T-helper 1 cell treated with Interleukin-12 subunit alpha and Interleukin-12 subunit beta and Interleukin-4 antibody, amounts not matched to agents 30 μg/mL and 1 μg/mL, for 36 hours (primary cell): ENCODE measurements around the gene MAD2L1BP.
"Not testable (repeated sequence)": the region's sequence is repeated elsewhere in the genome, so short reads cannot be mapped to it uniquely, and the experiment has no call there.

ENCODE experiments used
- H3K27ac Mint-ChIP-seq: one replicate; pipeline ENCODE4 v1.8.0; 2021; ENCODE audit warnings: mild to moderate bottlenecking, mixed read lengths
- H3K27me3 Mint-ChIP-seq: one replicate; pipeline ENCODE4 v1.8.0; 2021; ENCODE audit warnings: low read depth, mixed read lengths
- H3K36me3 Mint-ChIP-seq: one replicate; pipeline ENCODE4 v1.8.0; 2021; ENCODE audit warnings: low read depth, mixed read lengths
- H3K4me1 Mint-ChIP-seq: one replicate; pipeline ENCODE4 v1.8.0; 2021; ENCODE audit warnings: low read depth, mixed read lengths
- H3K4me3 Mint-ChIP-seq: one replicate; pipeline ENCODE4 v1.8.0; 2021; ENCODE audit warnings: mild to moderate bottlenecking, moderate library complexity, mixed read lengths
- H3K9me3 Mint-ChIP-seq: one replicate; pipeline ENCODE4 v1.8.0; 2021; ENCODE audit warnings: mixed read lengths

The MAD2L1BP gene

GRCh38 chr6:43634702-43635303 is 837 bp upstream of the MAD2L1BP start:
- Mint-ChIP-seq H3K27ac (peak overlapping the region; percentile 96), H3K4me1 (peaks cover 40% of the 10 kb centered on the region), H3K9me3 (no peaks in the 10 kb centered on the region), H3K36me3 (peaks cover 25% of the 10 kb centered on the region), H3K27me3 (no peaks in the 10 kb centered on the region), H3K4me3 (no peak overlapping the region)

GRCh38 chr6:43636308-43636659 is 644 bp downstream of the MAD2L1BP start:
- Mint-ChIP-seq H3K9me3 (no peaks in the 10 kb centered on the region), H3K4me3 (peak overlapping the region; percentile 92), H3K36me3 (peaks cover 35% of the 10 kb centered on the region), H3K4me1 (peaks cover 41% of the 10 kb centered on the region), H3K27me3 (no peaks in the 10 kb centered on the region), H3K27ac (peak overlapping the region; percentile 96)

DNA sequence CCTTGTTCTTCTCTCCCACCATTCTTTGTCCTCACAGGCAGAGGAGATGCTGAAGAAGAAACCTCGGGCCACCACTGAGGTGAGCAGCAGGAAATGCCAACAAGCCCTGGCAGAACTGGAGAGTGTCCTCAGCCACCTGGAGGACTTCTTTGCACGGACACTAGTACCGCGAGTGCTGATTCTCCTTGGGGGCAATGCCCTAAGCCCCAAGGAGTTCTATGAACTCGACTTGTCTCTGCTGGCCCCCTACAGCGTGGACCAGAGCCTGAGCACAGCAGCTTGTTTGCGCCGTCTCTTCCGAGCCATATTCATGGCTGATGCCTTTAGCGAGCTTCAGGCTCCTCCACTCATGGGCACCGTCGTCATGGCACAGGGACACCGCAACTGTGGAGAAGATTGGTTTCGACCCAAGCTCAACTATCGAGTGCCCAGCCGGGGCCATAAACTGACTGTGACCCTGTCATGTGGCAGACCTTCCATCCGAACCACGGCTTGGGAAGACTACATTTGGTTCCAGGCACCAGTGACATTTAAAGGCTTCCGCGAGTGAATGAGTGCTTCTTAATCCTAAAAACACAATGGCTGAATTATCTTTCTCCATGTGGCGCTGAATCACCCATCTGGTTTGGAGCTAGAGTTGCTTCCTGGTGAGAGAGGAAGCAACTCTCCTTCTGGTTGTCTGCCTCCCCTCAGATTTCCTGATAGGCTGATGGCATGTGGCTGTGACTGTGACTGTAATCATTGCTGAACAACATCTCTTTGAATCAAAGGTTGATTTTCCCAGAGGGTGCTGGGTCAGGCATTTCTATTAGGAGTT is 4.6 kb downstream of the MAD2L1BP start:
- Mint-ChIP-seq H3K9me3 (no peaks in the 10 kb centered on the region), H3K27ac (no peak overlapping the region), H3K4me3 (no peak overlapping the region), H3K27me3 (no peaks in the 10 kb centered on the region), H3K4me1 (peaks cover 35% of the 10 kb centered on the region), H3K36me3 (peaks cover 33% of the 10 kb centered on the region)

GRCh38 chr6:43644940-43645612 is 9.4 kb downstream of the MAD2L1BP start, which contains the start of gene RSPH9:
Gene RSPH9 (plus strand): TSS chr6:43645036. CDS start chr6:43645099, 63 bp downstream.
- H3K27ac Mint-ChIP-seq = peak within 1 kb of the TSS; percentile 13
- H3K36me3 Mint-ChIP-seq = peaks cover 11% of the 10 kb centered on the region
- peaks cover 16% of the 10 kb centered on the region for H3K4me1 Mint-ChIP-seq
- peaks cover 3% of the 10 kb centered on the region for H3K27me3 Mint-ChIP-seq
- H3K9me3 Mint-ChIP-seq = no peaks in the 10 kb centered on the region
- H3K4me3 Mint-ChIP-seq = peak within 1 kb of the TSS; percentile 85

- peaks cover 3% of the 10 kb centered on the region for H3K27me3 Mint-ChIP-seq
- no peaks in the 10 kb centered on the region for H3K9me3 Mint-ChIP-seq
- peaks cover 6% of the 10 kb centered on the region for H3K36me3 Mint-ChIP-seq
- no peak overlapping the region for H3K27ac Mint-ChIP-seq
- H3K4me1 Mint-ChIP-seq = peaks cover 11% of the 10 kb centered on the region
- H3K4me3 Mint-ChIP-seq = peak overlapping the region; percentile 85
These were observed 9.9 kb downstream of the MAD2L1BP start for GRCh38 chr6:43645613-43645964.

DNA sequence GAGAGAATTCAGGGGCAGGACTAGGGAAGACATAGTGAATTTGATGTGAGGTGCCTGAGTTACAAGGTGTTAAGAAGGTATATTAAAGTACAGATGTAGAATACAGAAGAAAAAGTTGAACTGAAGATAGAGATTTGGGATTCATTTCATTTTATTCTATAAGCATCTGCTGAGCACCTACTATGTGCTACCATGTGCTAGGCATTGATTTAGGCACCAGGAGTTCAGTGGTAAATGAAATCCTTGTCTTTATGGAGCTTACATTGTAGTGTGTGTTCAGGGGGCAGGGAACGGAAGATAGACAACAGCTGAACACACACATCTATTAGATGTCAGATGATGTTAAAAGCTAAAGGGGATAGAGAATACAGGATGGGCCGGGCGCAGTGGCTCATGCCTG is 12.0 kb downstream of the MAD2L1BP start:
- Mint-ChIP-seq H3K27ac (no peak overlapping the region), H3K4me1 (peaks cover 4% of the 10 kb centered on the region), H3K9me3 (no peaks in the 10 kb centered on the region), H3K36me3 (no peaks in the 10 kb centered on the region), H3K4me3 (no peak overlapping the region), H3K27me3 (peaks cover 3% of the 10 kb centered on the region)

DNA sequence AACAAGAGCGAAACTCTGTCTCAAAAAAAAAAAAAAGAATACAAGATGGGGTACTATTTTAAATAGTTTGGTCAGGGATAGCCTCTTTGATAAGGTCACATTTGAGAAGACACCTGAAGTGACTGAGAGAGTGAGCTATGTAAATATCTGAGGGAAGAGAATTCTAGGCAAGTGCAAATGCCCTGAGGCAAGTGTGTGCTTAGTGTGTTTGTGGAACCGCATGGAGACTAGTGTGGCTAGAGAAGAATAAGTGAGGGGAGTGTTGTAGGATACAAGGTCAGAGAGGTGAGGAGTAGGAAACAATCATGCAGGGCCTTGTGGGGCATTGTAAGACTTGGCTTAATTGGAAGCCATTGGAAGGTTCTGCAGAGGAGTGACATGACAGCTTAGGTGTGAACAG is 12.6 kb downstream of the MAD2L1BP start:
- H3K9me3 Mint-ChIP-seq = no peaks in the 10 kb centered on the region
- no peaks in the 10 kb centered on the region for H3K36me3 Mint-ChIP-seq
- H3K4me3 Mint-ChIP-seq = no peak overlapping the region
- H3K4me1 Mint-ChIP-seq = peaks cover 4% of the 10 kb centered on the region
- H3K27me3 Mint-ChIP-seq = peaks cover 3% of the 10 kb centered on the region
- H3K27ac Mint-ChIP-seq = no peak overlapping the region

GRCh38 chr6:43652822-43653221 is 17.2 kb downstream of the MAD2L1BP start:
- not testable (repeated sequence) for H3K27me3 Mint-ChIP-seq, H3K4me1 Mint-ChIP-seq, H3K4me3 Mint-ChIP-seq, H3K9me3 Mint-ChIP-seq, H3K36me3 Mint-ChIP-seq, H3K27ac Mint-ChIP-seq

- peaks cover 5% of the 10 kb centered on the region for H3K9me3 Mint-ChIP-seq
- no peaks in the 10 kb centered on the region for H3K36me3 Mint-ChIP-seq
- peaks cover 4% of the 10 kb centered on the region for H3K27me3 Mint-ChIP-seq
- H3K4me3 Mint-ChIP-seq = no peak overlapping the region
- H3K27ac Mint-ChIP-seq = no peak overlapping the region
- no peaks in the 10 kb centered on the region for H3K4me1 Mint-ChIP-seq
These were observed 21.7 kb downstream of the MAD2L1BP start for GRCh38 chr6:43657221-43657802.

DNA sequence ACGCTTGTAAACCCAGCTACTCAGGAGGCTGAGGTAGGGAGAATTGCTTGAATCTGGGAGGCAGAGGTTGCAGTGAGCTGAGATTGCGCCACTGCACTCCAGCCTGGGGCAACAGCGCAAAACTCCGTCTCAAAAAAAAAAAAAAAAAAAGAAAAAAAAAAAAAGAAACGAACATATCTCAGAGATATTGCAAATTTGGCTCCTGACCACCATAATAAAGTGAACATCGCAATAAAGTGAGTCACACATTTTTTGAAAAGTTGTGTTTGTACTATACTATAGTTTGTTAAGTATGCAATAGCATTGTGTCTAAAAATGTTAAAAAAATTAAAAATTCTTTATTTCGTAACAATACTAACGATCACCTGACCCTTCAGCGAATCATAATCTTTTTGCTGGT is 22.5 kb downstream of the MAD2L1BP start:
- Mint-ChIP-seq H3K27ac (no peak overlapping the region), H3K4me1 (no peaks in the 10 kb centered on the region), H3K27me3 (peaks cover 4% of the 10 kb centered on the region), H3K36me3 (no peaks in the 10 kb centered on the region), H3K9me3 (peaks cover 5% of the 10 kb centered on the region), H3K4me3 (no peak overlapping the region)

GRCh38 chr6:43662948-43663347 is 27.3 kb downstream of the MAD2L1BP start:
- not testable (repeated sequence) for H3K36me3 Mint-ChIP-seq, H3K27ac Mint-ChIP-seq

DNA sequence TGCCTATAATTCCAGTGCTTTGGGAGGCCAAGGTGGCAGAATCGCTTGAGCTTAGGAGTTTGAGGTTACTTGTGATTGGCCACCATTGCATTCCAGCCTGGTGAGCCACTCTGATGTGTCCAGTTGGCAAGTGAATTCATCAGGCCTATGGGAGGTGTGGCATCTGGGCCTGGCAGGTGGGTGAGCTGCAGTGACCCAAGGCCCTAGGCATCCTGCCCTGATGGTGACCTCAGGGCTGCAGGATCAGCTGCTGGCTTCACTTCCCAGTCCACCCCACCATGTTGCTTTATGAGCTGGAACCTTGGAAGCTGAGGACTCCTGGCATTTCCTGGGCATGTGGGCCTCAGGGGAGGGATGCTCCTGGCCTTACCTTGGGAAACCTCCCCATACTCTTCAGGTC is 29.7 kb downstream of the MAD2L1BP start:
- Mint-ChIP-seq H3K36me3 (peaks cover under 1% of the 10 kb centered on the region), H3K27me3 (no peaks in the 10 kb centered on the region), H3K9me3 (peaks cover 5% of the 10 kb centered on the region), H3K27ac (no peak overlapping the region), H3K4me3 (no peak overlapping the region), H3K4me1 (peaks cover 28% of the 10 kb centered on the region)

More at GRCh38 chr6:43662948-43663347, 27.3 kb downstream of the MAD2L1BP start:
- H3K9me3 Mint-ChIP-seq, H3K4me3 Mint-ChIP-seq, H3K27me3 Mint-ChIP-seq, H3K4me1 Mint-ChIP-seq: not testable (repeated sequence)

DNA sequence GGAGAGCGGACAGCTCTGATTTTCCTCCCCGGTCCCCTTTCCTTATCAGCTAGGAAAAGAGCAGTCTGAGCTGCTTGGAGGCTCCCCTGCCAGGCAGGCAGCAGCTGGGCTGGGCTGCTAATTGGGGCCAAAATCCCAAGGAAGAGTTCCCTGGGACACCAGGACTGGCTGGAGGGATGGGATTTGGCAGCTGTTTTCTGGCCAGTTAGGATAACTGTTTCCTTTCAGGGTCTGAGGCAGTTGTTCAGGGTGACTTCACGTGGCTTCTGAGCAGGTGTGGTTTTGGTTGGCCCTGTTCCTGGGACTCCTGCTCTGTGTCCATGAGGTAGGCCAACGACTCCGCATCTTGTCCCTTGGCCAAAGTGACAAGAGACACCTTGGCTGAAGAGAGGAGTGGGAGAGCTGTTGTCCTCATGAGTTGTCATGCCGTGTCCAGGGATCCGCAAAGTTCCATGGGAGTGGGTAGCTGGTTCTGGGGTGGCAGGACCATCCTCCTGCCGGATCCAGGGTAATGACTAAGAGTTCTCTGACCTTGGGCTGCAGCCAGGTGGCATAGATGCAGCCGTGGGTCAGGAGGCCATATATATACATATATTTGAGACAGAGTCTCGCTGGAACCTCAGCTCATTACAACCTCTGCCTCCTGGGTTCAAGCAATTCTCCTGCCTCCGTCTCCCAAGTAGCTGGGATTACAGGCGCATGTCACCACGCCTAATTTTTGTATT is 30.7 kb downstream of the MAD2L1BP start:
- no peak overlapping the region for H3K27ac Mint-ChIP-seq
- peaks cover 6% of the 10 kb centered on the region for H3K36me3 Mint-ChIP-seq
- no peaks in the 10 kb centered on the region for H3K27me3 Mint-ChIP-seq
- no peak overlapping the region for H3K4me3 Mint-ChIP-seq
- H3K4me1 Mint-ChIP-seq = peaks cover 35% of the 10 kb centered on the region
- H3K9me3 Mint-ChIP-seq = no peaks in the 10 kb centered on the region
